Activated CD8-positive, alpha-beta memory T cell treated with anti-CD3 and anti-CD28 coated beads, Interleukin-2, amount 50 U/mL, for 48 hours (primary cell): Measurements from ENCODE around the gene ARL6IP4.

ENCODE experiments used
- DNase-seq: peaks from one replicate; pipeline ENCODE4 v3.0.0-alpha.2; 2020

Gene ARL6IP4

GRCh38 chr12:122991623-122992275, 11.3 kb downstream of the ARL6IP4 start:
- DNase-seq, result no peak

DNA sequence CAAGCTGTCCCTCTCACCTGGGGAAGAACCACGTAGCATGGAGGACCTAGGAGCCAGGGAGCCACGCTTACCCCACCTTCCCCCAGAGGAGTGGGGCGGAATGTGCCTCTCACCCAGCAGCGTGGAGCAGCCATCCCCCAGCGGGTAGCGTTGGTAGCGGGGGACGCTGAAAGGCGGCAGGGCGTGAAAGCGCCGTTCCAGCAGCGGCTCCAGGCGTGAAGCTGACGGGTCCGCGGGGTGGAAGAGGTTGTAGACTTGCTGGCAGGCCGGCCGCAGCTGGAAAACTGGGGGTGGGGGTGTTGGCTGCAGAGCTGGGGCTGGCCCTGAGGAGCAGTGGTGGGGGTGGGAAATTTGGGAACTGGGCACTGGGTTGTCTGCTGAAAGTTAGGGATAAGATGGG, 11.9 kb downstream of the ARL6IP4 start:
- DNase-seq, result no peak

GRCh38 chr12:122994140-122994675, 13.7 kb downstream of the ARL6IP4 start:
- DNase-seq, result no peak

DNA sequence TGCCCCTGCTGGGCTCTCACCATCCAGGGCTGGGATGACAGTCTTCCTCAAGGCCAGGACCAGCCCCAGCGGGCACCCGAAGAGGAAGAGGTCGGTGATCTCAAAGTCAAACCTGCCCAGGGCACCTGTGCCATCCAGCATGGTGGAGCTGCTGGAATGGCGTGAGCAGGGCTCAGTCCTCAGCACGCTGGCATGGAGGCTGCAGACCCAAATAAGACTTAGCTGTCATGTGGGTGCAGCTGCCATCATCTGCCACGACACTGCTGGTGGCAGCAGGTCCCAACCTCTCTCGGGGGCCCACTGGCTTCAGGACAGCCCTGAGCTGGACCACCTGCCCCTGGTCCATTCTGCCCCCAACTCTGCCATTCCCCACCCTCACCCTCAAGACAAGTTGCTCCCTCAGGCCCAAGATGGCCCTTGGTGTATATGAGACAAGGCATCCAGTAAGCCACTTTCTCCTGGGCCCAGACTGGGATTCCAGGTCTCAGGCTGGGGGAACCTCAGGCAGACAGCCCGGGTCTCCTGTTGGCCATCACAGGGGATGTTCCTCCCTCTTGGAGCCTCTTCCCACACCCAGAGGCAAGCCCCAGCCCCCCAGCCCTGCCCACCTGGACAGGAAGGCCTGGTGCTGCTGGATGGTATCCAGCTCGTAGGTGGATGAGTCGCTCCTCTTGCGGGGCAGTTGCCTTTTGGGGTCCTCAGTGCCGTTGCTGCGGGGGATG, 14.5 kb downstream of the ARL6IP4 start:
- no peak for DNase-seq

DNA sequence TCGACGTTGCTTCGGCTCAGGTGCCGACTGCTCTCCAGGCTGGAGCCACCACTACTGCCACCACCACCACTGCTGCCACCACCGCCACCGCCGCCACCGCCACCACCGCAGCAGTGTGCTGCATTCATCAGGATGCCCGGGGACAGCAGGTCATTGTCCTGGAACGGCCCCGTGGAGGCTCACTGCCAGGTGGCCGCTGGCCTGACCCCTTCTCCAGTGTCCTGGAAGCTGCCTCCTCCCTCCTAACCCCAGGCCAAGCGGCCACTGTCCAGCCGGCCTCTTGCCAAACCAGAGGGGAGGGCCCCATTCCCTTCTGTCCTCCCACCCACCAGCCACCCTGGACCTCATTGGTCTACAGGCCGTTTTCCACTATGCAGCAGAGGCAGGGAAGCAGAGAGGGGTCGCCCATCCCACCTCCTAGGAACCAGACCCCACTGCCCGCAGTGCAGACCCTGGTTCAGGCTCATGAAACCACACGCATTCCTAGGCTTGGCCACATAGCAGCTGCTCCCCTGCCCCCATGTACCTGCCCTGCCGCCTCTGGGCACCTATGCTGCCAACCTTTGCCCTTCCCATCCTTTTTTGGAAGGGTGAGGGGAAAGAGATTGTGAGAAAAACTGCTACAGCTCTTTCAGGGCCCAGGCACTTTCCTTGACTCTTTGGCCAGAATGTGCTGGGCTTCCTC, 15.2 kb downstream of the ARL6IP4 start:
- no peak for DNase-seq

DNA sequence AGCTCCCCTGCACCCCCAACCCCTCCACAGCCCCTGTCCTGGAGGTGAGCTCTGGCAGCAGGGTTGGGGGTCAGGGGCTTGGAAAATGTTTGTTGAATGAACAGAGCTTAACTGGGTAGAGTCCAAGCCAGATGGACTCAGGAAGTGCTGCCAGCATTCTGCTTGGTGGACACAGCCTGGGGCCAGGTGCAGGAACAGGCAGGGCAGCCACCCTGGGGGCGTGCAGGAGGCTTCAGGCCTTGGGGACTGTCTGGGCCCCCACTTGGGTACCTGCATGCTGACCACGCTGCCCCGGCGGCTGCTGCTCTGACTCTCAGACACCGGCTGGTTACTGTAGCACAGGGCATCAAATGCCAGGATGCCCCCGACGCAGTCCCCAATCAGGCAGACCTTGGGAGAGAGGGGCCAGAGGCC, 15.7 kb downstream of the ARL6IP4 start:
- DNase-seq, result no peak

DNA sequence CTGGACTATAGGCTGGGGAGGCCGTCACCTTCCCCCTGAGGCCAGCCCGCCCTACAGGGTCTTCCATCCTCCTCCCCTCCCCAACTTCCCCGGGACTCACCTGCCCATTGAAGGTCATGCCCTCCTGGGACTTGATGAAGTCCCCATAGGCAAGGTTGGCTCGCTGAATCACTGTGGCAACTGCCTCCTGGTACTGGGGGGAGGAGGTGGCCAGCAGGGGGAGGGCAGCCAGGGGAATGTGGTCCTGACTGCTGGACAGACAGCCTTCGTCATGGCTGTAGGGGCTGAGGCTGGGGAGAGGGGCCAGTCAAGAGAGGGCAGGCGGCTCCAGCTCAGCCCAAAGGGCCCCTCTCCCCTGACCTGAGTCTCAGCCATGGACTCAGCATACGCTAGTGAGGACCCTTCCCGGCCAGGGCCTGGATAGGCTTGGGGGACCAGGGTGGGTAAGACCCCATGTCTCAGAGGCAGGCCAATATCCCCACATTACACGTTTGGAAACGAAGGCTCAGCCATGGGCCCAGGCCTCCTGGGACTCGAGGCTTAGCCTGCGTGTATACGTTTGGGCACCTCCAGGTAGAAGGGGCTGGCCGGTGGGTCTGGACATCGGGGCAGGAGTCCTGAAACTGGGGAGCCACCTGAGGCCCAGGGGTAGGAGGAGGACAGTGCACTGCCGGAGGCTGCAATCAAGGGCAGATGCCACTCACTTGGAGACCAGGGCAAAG, 16.3 kb downstream of the ARL6IP4 start:
- no peak for DNase-seq

DNA sequence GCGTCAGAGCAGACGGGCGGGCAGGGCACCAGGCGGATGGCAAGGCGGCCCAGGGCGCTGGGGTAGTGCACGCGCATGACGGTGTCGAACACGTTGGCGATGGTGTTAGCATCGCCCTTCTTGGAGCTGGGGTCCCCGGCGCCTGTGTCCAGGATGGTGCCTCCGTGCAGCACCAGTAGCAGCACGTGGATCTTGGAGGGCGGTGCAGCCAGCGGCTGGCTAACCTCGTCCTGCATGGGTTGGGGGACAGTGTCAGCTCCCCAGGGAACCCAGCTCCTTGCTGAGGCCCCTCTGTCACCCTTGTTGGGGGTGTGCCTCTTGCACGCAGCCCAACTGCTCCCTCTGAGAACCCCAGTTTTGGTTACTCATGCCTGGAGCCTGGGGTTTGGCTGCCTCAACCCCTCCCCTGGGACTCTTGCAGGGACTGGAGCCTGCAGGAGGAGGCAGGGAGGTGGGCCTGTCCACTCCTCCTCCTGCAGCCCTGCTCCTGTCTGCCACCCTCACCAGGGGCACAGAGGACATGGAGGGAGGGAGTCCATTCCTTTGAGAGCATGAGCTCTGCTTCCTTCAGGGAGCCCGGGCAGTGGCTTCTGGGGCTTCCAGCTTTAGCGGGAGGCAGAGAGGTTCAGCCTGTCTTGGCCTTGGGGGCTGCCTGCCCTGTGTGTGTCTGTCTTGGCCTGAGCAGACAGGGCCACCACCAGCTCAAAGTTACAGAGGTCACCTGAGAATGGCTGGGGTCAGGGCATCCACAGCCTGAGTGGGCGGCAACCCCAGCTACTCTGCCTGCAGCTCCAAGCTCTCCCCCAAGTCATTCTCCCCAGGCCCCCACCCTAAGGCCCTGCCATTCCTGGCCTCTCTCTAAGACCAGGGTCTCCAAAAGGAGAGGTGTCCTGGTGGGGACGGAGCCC, 17.1 kb downstream of the ARL6IP4 start:
- no peak for DNase-seq

DNA sequence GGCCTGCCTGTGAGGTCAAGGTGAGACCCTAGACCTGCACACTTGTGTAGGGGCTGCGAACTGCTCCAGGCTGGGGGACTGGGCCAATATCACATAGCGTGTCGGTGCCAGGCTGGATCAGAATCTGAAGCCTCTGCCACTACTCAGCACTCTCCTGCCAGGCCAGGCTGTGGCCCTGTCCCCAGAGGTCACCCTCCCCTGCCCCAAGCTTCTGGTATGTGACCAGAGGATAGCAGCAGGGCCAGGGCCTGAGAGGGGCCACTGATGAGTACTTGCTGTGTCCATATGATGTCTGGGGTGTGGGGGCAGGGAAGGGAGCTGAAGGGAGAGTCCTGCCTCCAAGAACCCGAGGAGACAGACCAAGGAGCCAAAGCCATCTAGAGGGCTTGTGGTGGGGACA, 17.8 kb downstream of the ARL6IP4 start:
- no peak for DNase-seq

- no peak for DNase-seq
Observed at GRCh38 chr12:122999196-122999946, 18.9 kb downstream of the ARL6IP4 start.

DNA sequence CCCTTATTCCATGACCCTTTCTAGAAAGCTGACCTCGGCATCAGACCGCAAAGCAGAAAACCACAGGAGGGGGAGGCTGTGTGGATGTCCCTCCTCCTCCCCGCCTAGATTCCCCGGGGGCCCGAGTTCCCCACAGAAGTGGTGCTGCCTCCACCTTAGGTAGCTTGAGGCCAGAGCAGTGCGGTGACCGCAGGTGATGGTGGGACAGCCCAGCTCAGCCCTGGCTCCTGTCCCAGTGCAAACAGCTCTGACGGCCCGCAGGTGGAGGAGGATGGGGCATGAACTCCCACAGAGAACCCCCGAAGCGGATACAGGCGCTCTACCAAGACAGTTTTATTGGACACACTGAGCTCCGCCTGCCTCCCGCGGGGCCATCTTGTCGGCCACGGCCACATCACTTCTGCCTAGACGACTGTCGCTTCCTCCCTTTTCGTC, 19.5 kb downstream of the ARL6IP4 start:
- DNase-seq, result no peak

DNA sequence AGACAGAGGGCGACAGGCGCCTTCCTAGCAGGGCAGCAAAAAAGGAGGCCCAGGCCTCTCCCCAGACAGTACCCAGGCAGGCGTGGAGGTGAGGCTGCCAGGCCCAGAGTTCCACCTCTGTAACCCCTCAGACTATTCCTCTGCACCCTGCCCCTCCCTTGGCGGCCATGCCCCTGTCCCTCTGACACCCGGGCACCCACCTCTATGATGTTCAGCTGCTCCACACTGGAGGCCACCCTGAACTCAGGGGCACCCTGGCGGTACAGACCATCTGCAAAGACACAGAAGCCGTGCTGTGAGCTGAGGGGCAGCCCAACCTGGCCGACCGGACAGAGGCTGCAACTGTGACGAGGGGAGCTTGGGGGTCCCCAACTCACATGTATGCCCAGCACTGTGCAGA, 20.1 kb downstream of the ARL6IP4 start:
- no peak for DNase-seq

GRCh38 chr12:123001464-123001863, 21.0 kb downstream of the ARL6IP4 start:
- DNase-seq, result no peak

DNA sequence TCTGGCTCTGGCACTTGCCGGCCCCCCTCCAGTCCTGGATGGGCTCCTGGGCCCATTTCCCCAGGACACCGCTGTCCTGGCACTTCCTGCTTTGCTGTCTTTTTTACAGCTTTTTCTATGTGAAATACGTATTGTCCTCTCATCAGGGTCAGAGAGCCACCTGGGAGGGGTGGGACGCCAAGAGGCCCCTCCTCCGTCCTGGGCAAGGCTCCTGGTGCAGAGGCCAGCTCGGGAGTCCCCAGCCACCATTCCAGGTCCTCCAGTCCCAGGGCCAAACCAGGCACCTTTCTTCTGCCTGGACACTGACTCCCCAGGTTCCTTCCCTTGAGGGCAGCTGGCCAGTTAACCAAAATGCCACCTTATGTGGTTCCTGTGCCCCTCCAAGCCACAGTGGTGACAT, 22.8 kb downstream of the ARL6IP4 start:
- DNase-seq, result no peak

GRCh38 chr12:123004287-123004686, 23.8 kb downstream of the ARL6IP4 start:
- no peak for DNase-seq

GRCh38 chr12:123005081-123005626, 24.7 kb downstream of the ARL6IP4 start:
- no peak for DNase-seq

- no peak for DNase-seq
Observed at GRCh38 chr12:123006977-123007376, 26.5 kb downstream of the ARL6IP4 start.

GRCh38 chr12:123010110-123010509, 29.6 kb downstream of the ARL6IP4 start:
- DNase-seq, result no peak

- DNase-seq, result no peak
Observed at GRCh38 chr12:123010681-123011080, 30.2 kb downstream of the ARL6IP4 start.

- DNase-seq, result no peak
Observed at GRCh38 chr12:123011701-123012100, 31.2 kb downstream of the ARL6IP4 start.
